ENCODE results near the gene MAP2K6.

DNA sequence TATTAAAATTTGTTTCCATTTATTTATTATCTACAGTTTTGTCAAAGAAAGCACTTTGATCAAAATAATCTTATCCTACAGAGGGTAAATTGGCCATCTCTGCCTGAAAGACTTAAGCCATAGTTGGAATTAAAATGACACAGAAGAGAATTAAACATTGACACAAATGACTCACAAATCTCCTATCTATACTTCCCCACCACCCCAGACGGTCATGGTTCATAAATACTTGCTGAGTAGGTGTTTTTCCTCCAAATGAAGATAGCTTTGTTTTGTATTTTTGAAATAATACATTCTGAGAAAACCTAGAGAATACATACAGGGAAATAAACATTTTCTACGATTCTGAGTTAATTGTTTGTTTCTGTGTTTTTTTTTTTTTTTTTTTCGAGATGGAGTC is 142.8 kb downstream of the MAP2K6 start:
- TF ChIP-seq ARNT (IDR thresholded peaks at IDR 0.05) (no peak), SP1 (IDR thresholded peaks at IDR 0.05) (no peak), FOXA1 (IDR thresholded peaks at IDR 0.05) (no peak), HDGF (IDR thresholded peaks at IDR 0.05; ENCODE audit: borderline replicate concordance) (no peak), SUZ12 (IDR thresholded peaks at IDR 0.05) (no peak), FOXK2 (IDR thresholded peaks at IDR 0.05) (no peak)
